Osteoblast (primary cell): ENCODE data around the gene SAPCD2. TPM values are rescaled to one million over a fixed set of nuclear protein-coding genes. Genes with fewer than 3 reads are reported as not detected.

Source experiments
- DNase-seq: peaks from one replicate; pipeline ENCODE4 v3.0.0; 2011; ENCODE audit warnings: low spot score, mixed read lengths; ENCODE audit not compliant: insufficient read length; ENCODE audit errors: missing footprints
- H2AFZ ChIP-seq: 2 replicates; pipeline ENCODE4 v1.6.0; 2011; ENCODE audit warnings: mild to moderate bottlenecking, low read length
- H3K27ac ChIP-seq: 2 replicates; pipeline ENCODE4 v1.5.1; 2011; ENCODE audit warnings: mild to moderate bottlenecking, low read depth, low read length, moderate library complexity
- H3K27me3 ChIP-seq: 2 replicates; pipeline ENCODE4 v1.6.0; 2012; ENCODE audit warnings: mild to moderate bottlenecking, control low read depth, inconsistent platforms, low read length, moderate library complexity; ENCODE audit not compliant: insufficient read depth
- H3K36me3 ChIP-seq: 2 replicates; pipeline ENCODE4 v1.5.1; 2011; ENCODE audit warnings: mild to moderate bottlenecking, low read length, control low read depth, moderate library complexity; ENCODE audit not compliant: insufficient read depth
- H3K4me1 ChIP-seq: 2 replicates; pipeline ENCODE4 v1.5.1; 2011; ENCODE audit warnings: mild to moderate bottlenecking, low read length, control low read depth, moderate library complexity; ENCODE audit not compliant: insufficient read depth
- H3K4me2 ChIP-seq: 2 replicates; pipeline ENCODE4 v1.6.0; 2011; ENCODE audit warnings: mild to moderate bottlenecking, low read length; ENCODE audit not compliant: insufficient read depth
- H3K4me3 ChIP-seq: fragments of 200-600 bp; sonication (generic); 3 replicates; pipeline ENCODE4 v1.5.1; 2012; ENCODE audit warnings: mild to moderate bottlenecking, low read length, inconsistent platforms; ENCODE audit not compliant: insufficient read depth
- H3K79me2 ChIP-seq: 2 replicates; pipeline ENCODE4 v1.6.0; 2012; ENCODE audit warnings: mild to moderate bottlenecking, low read length, control low read depth, inconsistent platforms; ENCODE audit not compliant: insufficient read depth
- H3K9me3 ChIP-seq: 2 replicates; pipeline ENCODE4 v1.5.1; 2011; ENCODE audit warnings: low read depth, low read length, control low read depth
- H4K20me1 ChIP-seq: 2 replicates; pipeline ENCODE4 v1.6.0; 2012; ENCODE audit warnings: mild to moderate bottlenecking, low read length, control low read depth; ENCODE audit not compliant: insufficient read depth
- total RNA-seq: library from RNA; depleted of rRNA; stranded (reverse); fragments of >200 nt; gene quantifications from 2 replicates; pipeline ENCODE4 v1.2.3, GENCODE V29; 2012
- TF ChIP-seq, protein P1 (sequence below): IDR thresholded peaks from 2 replicates; pipeline ENCODE4 v1.5.1; 2011; ENCODE audit warnings: mild to moderate bottlenecking, low read depth, low read length, moderate library complexity; ENCODE audit errors: extremely low read depth

Gene SAPCD2
- total RNA-seq, 1 donor, result 1.1 TPM

GRCh38 chr9:137088121-137088520, 17.8 kb upstream of the SAPCD2 start:
- H3K4me1 ChIP-seq, result peaks cover 36% of the 10 kb centered on the region
- H3K4me3 ChIP-seq, result no peak overlapping the region
- H3K27me3 ChIP-seq, result no peaks in the 10 kb centered on the region
- peaks cover 26% of the 10 kb centered on the region for H3K79me2 ChIP-seq
- TF ChIP-seq, protein P1, sequence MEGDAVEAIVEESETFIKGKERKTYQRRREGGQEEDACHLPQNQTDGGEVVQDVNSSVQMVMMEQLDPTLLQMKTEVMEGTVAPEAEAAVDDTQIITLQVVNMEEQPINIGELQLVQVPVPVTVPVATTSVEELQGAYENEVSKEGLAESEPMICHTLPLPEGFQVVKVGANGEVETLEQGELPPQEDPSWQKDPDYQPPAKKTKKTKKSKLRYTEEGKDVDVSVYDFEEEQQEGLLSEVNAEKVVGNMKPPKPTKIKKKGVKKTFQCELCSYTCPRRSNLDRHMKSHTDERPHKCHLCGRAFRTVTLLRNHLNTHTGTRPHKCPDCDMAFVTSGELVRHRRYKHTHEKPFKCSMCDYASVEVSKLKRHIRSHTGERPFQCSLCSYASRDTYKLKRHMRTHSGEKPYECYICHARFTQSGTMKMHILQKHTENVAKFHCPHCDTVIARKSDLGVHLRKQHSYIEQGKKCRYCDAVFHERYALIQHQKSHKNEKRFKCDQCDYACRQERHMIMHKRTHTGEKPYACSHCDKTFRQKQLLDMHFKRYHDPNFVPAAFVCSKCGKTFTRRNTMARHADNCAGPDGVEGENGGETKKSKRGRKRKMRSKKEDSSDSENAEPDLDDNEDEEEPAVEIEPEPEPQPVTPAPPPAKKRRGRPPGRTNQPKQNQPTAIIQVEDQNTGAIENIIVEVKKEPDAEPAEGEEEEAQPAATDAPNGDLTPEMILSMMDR, result no peak
- peak overlapping the region; percentile 98 for H3K4me2 ChIP-seq
- peaks cover 5% of the 10 kb centered on the region for H4K20me1 ChIP-seq
- H2AFZ ChIP-seq, result no peak overlapping the region
- H3K36me3 ChIP-seq, result peaks cover 23% of the 10 kb centered on the region
- peak; percentile 65 for DNase-seq
- H3K27ac ChIP-seq, result no peak overlapping the region
- H3K9me3 ChIP-seq, result no peaks in the 10 kb centered on the region

- peaks cover 43% of the 10 kb centered on the region for H3K4me1 ChIP-seq
- peak overlapping the region; percentile 46 for H3K27ac ChIP-seq
- peak overlapping the region; percentile 85 for H2AFZ ChIP-seq
- H3K79me2 ChIP-seq, result peaks cover 26% of the 10 kb centered on the region
- TF ChIP-seq, protein P1, result no peak
- DNase-seq, result peak; percentile 72
- peak overlapping the region; percentile 98 for H3K4me2 ChIP-seq
- H4K20me1 ChIP-seq, result peaks cover 5% of the 10 kb centered on the region
- peaks cover 22% of the 10 kb centered on the region for H3K36me3 ChIP-seq
- H3K27me3 ChIP-seq, result no peaks in the 10 kb centered on the region
- H3K9me3 ChIP-seq, result no peaks in the 10 kb centered on the region
- H3K4me3 ChIP-seq, result peak overlapping the region; percentile 93
These were observed 17.1 kb upstream of the SAPCD2 start for GRCh38 chr9:137087409-137087925.

DNA sequence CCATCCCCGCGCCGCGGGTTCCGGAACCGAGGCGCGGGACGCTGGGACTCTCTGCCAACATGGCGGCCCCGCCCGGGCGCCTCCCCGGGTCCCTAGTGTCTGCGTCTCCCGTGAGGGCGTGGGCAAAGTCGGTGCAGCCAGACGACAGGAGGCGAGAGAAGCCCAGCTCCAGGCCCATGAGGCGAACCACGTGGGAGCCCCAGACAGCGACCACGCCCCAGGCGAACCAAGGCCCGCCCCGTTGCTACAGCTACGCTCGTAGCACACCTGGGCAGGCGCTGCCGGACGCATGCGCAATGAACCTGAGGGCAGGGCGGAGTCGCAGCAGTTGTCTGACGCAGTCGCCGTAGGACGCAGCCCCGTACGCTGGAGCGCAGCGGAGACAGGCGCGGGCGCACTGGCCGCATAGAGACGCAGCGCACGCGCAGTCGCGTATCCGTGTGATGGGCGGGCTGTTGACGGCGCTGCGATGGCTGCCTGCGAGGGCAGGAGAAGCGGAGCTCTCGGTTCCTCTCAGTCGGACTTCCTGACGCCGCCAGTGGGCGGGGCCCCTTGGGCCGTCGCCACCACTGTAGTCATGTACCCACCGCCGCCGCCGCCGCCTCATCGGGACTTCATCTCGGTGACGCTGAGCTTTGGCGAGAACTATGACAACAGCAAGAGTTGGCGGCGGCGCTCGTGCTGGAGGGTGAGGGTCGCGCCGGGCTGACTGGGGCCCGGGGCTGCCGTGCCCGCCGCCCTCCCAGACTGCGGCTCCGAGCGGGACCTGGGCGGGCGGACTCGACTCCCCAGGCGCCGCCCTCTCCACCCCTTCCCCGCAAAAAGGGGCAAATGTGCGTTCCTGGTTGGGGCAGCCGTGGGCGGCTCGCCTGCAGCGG, 16.4 kb upstream of the SAPCD2 start, which contains the start of gene MAN1B1:
Gene MAN1B1 (plus strand): TSS at position 455 of the 878 bp plus-strand sequence. CDS start 15 bp downstream, at position 470.
- Histone ChIP-seq H3K4me2 (peak within 1 kb of the TSS; percentile 98), H3K27me3 (no peaks in the 10 kb centered on the region)

More for the DNA sequence above, 16.4 kb upstream of the SAPCD2 start, which contains the start of gene MAN1B1:
- Histone ChIP-seq H3K36me3 (peaks cover 22% of the 10 kb centered on the region), H3K79me2 (peaks cover 31% of the 10 kb centered on the region), H3K4me3 (peak within 1 kb of the TSS; percentile 93), H3K4me1 (peaks cover 44% of the 10 kb centered on the region), H2AFZ (peak within 1 kb of the TSS; percentile 85), H4K20me1 (peaks cover 5% of the 10 kb centered on the region), H3K9me3 (no peaks in the 10 kb centered on the region), H3K27ac (peak within 1 kb of the TSS; percentile 73)
- DNase-seq, result peak; percentile 100
- TF ChIP-seq, protein P1, result no peak
